Left ventricle myocardium inferior (tissue), 1 donor: ENCODE results near the gene ZNF283. TPM values are rescaled to one million over a fixed set of nuclear protein-coding genes. Genes with fewer than 3 reads are reported as not detected.
"Not testable (repeated sequence)": the region's sequence is repeated elsewhere in the genome, so short reads cannot be mapped to it uniquely, and the experiment has no call there.

Source experiments
- DNase-seq: peaks from one replicate; pipeline ENCODE4 v3.0.0-alpha.2; 2020
- H3K27ac ChIP-seq: fragments of 200-600 bp; replicated peaks from 2 replicates; pipeline ENCODE4 v1.8.0; 2021
- H3K27me3 ChIP-seq: fragments of 200-600 bp; 2 replicates; pipeline ENCODE4 v1.8.0; 2021; ENCODE audit warnings: low read depth
- H3K36me3 ChIP-seq: fragments of 200-600 bp; 2 replicates; pipeline ENCODE4 v1.8.0; 2021
- H3K4me1 ChIP-seq: fragments of 200-600 bp; 2 replicates; pipeline ENCODE4 v1.8.0; 2021
- H3K4me3 ChIP-seq: fragments of 200-600 bp; 2 replicates; pipeline ENCODE4 v1.8.0; 2021; ENCODE audit warnings: mild to moderate bottlenecking, moderate library complexity
- H3K9me3 ChIP-seq: fragments of 200-600 bp; replicated peaks from 2 replicates; pipeline ENCODE4 v1.8.0; 2021
- CTCF ChIP-seq: fragments of 200-600 bp; IDR thresholded peaks from 2 replicates; pipeline ENCODE4 v1.8.0; 2021; ENCODE audit warnings: antibody characterized with exemption, mild to moderate bottlenecking, borderline replicate concordance
- intact Hi-C: fragments of 100-400 bp; cut with micrococcal nuclease; formaldehyde crosslinking; loops from one replicate; pipeline ENCODE4 v1.11.0; 2022
- total RNA-seq: library from RNA; stranded (reverse); fragmentation: NEBNext Ultra II Directional; extraction: Animal tissue kit (Norgen Biotek cat#: 25700); gene quantifications from one replicate; pipeline ENCODE4 v1.2.1, GENCODE V29; 2021
- donor health status: DM: no; HTN: yes; CAD: no; lungs with severe emphysema.

Gene ZNF283
- total RNA-seq, 1 donor from 2014 or later = 14.7 TPM

GRCh38 chr19:43820884-43821215, 6.3 kb upstream of the ZNF283 start:
- TF ChIP-seq CTCF = no peak
- Histone ChIP-seq H3K4me3 (peak overlapping the region; percentile 70), H3K36me3 (no peaks in the 10 kb centered on the region), H3K4me1 (peaks cover 12% of the 10 kb centered on the region), H3K27ac (no peak overlapping the region), H3K27me3 (no peaks in the 10 kb centered on the region), H3K9me3 (no peaks in the 10 kb centered on the region)
- no peak for DNase-seq
- intact Hi-C loops = no loop called here

- DNase-seq, H3K9me3 ChIP-seq, intact Hi-C loops, H3K36me3 ChIP-seq, H3K27me3 ChIP-seq, H3K4me3 ChIP-seq, H3K27ac ChIP-seq: not testable (repeated sequence)
- peaks cover 26% of the 10 kb centered on the region for H3K4me1 ChIP-seq
These were observed 3.3 kb upstream of the ZNF283 start for GRCh38 chr19:43823856-43824255.

GRCh38 chr19:43824572-43824971, 2.5 kb upstream of the ZNF283 start:
- H3K27ac ChIP-seq, H3K9me3 ChIP-seq, H3K4me3 ChIP-seq, intact Hi-C loops, DNase-seq, H3K27me3 ChIP-seq: not testable (repeated sequence)
- H3K4me1 ChIP-seq = peaks cover 26% of the 10 kb centered on the region
- H3K36me3 ChIP-seq = peaks cover 14% of the 10 kb centered on the region

GRCh38 chr19:43839139-43839538, 12.0 kb downstream of the ZNF283 start:
- DNase-seq = no peak
- no peak for TF ChIP-seq CTCF
- no peak overlapping the region for H3K4me3 ChIP-seq
- intact Hi-C loops = no loop called here
- no peaks in the 10 kb centered on the region for H3K4me1 ChIP-seq
- H3K9me3 ChIP-seq = peaks cover 100% of the 10 kb centered on the region
- no peak overlapping the region for H3K27ac ChIP-seq
- H3K27me3 ChIP-seq = no peaks in the 10 kb centered on the region
- peaks cover 100% of the 10 kb centered on the region for H3K36me3 ChIP-seq

- no peaks in the 10 kb centered on the region for H3K4me1 ChIP-seq
- no peak overlapping the region for H3K27ac ChIP-seq
- peaks cover 100% of the 10 kb centered on the region for H3K36me3 ChIP-seq
- intact Hi-C loops = no loop called here
- no peaks in the 10 kb centered on the region for H3K27me3 ChIP-seq
- DNase-seq = no peak
- peaks cover 100% of the 10 kb centered on the region for H3K9me3 ChIP-seq
- no peak for TF ChIP-seq CTCF
- H3K4me3 ChIP-seq = no peak overlapping the region
These were observed 14.9 kb downstream of the ZNF283 start for GRCh38 chr19:43842007-43842406.

- Histone ChIP-seq H3K4me1 (no peaks in the 10 kb centered on the region), H3K4me3 (no peak overlapping the region), H3K36me3 (peaks cover 99% of the 10 kb centered on the region), H3K27ac (no peak overlapping the region), H3K27me3 (no peaks in the 10 kb centered on the region), H3K9me3 (peaks cover 100% of the 10 kb centered on the region)
- no peak for DNase-seq
- TF ChIP-seq CTCF = no peak
- intact Hi-C loops = no loop called here
These were observed 20.1 kb downstream of the ZNF283 start for GRCh38 chr19:43847246-43847645.

- no peak for DNase-seq
- Histone ChIP-seq H3K36me3 (peaks cover 99% of the 10 kb centered on the region), H3K4me1 (no peaks in the 10 kb centered on the region), H3K4me3 (no peak overlapping the region), H3K9me3 (peaks cover 100% of the 10 kb centered on the region), H3K27ac (no peak overlapping the region), H3K27me3 (no peaks in the 10 kb centered on the region)
- TF ChIP-seq CTCF = no peak
- intact Hi-C loops = no loop called here
These were observed 20.8 kb downstream of the ZNF283 start for GRCh38 chr19:43847884-43848283.
